GM18861 (cell line): ENCODE results near the gene LIPJ.
A peak's percentile ranks its signal among the peaks of the same experiment; 100 is the strongest.

ENCODE experiments used
- ATAC-seq: cut with Tn5 transposase; IDR thresholded peaks from one replicate; pipeline ENCODE4 v1.9.1; 2021; ENCODE audit not compliant: unreplicated experiment

LIPJ gene, protein sequence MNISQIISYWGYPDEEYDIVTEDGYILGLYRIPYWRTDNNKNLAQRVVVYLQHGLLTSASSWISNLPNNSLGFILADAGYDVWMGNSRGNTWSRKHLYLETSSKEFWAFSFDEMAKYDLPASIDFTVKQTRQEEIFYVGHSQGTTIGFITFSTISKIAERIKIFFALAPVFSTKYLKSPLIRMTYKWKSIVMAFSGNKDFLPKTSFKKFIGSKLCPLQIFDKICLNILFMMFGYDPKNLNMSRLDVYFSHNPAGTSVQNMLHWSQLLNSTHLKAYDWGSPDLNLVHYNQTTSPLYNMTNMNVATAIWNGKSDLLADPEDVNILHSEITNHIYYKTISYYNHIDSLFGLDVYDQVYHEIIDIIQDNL

DNA sequence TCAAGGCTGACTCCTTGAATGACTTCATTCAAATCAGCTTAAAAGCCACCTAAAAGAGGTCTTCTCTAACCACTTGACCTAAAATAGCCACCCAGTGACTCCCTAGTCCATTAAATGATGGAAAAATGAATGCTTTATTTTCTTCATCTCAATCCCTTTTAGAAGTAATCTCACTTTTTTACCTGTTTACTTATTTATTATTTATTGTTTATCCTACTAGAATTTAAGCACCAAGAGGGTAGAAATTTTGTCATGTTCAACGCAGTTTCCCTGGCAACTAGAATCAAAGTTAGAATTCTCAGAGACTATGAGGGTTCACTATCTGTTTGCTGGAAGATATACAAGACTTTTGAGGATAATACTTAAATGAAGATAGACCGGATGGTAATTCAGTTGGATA is at the start of gene LIPJ:
TSS of gene LIPJ (plus strand) at position 301 of the 400 bp plus-strand sequence. CDS start 3,926 bp downstream, outside the sequence.
- ATAC-seq = no peak

DNA sequence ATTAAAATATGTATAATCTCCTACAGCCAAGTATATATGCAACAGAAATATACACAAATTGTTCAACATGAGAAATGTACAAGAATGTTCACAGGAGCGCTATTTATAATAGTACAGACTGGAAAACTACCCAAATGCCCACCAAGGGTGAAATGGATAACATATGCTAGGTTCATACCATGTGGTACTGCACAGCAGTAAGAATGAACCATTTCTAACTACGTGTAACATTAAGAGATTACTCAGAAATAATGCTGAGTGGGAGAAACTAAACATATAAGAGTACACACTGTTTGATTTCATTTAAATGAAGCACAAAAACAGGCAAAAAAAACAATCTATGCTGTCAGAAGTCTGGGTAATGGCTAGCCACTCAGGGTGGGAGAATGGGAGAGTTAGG is 49.2 kb upstream of the LIPJ start:
- no peak for ATAC-seq

DNA sequence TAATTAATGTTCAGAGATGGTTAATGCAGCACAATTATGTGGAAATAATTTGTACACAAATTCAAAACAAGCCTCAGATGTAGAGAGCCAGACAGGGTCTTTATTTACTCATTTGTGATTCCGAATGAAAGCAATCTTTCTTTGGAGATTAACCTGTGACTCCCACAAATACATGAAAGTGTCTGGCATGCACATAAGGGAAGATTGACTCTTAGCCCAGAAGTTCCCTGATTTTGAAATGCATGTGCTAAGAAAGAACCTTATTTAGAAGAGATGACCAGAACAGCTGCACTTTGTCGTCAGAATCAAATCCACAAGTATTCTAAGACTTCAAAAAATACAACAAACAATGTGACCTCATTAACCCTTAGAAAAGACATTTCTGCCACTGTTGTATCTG is 48.5 kb upstream of the LIPJ start:
- ATAC-seq = no peak

DNA sequence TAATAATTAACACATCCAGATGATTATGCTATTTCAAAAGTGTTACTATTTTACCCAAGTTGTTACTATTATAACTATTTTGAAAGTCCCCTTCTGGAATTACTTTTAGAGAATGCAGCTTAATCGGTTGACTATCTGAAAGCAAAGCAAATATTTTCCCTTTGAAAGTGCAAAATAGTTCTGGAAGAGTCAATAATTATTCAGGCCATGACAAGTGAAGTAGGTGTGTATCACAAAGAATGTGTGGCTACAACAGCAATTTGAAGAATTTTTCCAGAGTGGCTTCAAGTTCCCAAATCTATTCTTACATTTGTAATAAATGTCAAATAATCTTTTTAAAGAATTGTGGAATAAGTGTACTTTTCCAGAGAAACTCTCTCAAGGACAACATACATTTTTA is 46.2 kb upstream of the LIPJ start:
- no peak for ATAC-seq

DNA sequence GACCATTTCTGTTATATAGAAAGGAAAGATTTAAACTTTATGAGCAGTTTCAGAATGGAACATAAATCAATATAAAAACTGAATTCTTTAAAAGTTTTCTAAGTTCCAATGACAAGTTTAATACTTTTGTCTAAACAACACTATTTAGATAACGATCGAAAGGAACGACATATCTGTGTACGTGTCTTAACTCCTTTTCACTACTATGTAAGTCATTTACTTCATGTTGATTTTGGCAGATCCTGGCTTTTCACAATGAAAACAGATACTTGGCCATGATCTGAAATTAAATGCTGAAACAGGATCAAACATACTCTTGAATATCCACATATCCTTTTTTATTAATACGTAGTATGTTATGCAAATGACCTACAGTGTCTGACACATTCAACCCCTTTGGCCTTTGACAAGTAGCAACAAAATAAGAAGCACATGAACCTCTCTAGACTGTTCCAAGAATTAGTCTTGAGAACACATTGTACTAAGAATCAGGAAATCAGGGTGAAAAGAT is 45.4 kb upstream of the LIPJ start:
- ATAC-seq = no peak

DNA sequence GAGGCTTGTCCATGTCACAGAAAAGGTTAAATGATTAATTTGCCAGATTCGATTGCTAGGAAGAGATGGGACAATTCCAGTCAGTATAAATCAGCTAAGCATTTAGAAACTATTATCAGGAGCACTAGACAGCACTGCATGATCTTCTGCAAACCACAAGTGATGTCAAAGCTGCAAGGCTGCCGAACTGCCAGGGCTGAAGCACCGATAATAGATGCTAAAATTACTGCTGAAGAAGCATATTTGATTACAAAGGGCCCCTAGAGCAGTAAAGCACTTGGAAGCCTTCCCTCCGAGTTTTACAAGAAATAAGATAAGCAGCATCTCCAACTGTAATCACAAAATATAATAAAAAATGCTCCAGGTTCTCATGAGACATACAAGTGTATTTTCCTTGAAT is 44.0 kb upstream of the LIPJ start:
- no peak for ATAC-seq

DNA sequence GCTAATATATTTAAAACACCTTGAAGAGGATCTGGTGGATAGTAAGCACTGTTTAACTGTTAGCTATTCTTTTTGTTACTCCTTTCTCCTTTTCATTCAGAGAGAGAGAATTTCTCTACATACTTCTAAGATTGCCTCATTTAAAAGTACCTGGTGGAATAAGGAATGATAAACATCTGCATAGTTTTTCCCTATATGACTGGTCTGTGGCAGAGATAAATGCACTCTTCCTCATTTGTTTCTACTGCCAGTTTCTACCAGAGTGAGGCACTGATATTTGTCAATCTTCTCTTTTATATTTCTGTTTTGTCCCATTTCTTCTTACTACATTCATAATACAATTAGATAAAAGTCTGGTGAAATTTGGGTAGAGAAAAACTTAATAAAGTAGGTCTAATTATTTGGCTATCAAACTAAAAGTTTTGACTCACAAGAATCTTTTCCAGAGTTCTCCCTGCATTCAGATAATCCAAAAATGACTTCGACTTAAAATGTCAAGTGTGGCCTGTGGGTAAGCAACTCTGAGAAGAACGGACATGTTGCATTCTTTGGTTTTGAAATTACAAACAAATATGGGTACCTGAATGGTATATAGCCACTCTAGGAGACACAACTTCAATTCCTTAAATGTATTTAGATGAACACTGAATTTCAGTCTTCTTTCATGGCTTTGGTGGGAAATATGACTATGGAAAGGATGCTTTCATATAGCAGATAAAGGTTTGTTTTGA is 42.3 kb upstream of the LIPJ start:
- no peak for ATAC-seq

DNA sequence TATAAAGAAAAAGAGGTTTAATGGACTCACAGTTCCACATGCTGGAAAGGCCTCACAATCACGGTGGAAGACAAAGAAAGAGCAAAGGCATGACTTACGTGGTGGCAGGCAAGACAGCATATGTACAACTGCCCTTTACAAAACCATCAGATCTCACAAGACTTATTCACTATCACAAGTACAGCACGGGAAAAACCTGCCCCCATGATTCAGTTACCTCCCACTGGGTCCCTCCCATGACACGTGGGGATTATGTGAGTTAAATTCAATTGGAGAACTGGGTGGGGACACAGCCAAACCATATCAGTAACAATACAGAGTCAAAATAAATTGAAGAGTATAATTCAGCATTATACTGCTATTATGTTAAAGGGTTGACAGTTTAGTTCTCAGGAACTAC is 41.2 kb upstream of the LIPJ start:
- no peak for ATAC-seq

DNA sequence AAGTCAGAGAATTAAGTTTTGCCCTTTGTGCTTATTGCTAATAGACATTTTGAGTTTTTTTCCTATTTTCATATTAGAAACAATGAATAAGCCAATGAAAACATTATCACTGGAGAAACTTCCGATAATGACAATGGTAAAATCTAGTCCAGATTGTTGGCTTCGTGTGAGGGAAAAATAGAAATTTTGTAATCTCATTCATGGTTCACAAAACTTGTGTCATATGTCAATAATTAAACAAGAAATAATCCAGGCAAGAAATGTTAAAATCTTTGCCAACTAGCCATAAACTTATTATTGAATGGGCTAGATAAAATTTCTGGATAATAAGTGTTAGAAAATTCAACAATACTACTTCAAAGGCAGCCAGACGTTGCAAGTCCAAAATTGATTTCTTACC is 40.1 kb upstream of the LIPJ start:
- ATAC-seq = no peak

DNA sequence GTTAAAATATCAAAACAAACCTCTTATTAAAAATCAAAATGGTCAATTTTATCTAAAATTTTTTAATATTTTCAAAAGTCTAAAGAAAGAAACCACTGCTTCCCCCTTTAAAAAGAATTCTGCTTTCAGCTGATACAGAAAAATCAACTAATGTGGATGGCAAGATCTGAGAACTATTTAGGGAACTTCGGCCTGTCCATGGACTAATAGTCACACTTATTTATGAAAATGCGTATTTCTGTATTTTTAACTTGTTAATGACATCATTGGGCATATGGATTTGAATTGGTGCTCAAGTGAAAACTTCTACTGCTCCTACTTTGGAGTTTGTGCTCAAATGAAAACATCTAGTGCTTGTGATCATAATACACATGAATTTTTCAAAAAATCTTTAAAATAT is 35.3 kb upstream of the LIPJ start:
- no peak for ATAC-seq

DNA sequence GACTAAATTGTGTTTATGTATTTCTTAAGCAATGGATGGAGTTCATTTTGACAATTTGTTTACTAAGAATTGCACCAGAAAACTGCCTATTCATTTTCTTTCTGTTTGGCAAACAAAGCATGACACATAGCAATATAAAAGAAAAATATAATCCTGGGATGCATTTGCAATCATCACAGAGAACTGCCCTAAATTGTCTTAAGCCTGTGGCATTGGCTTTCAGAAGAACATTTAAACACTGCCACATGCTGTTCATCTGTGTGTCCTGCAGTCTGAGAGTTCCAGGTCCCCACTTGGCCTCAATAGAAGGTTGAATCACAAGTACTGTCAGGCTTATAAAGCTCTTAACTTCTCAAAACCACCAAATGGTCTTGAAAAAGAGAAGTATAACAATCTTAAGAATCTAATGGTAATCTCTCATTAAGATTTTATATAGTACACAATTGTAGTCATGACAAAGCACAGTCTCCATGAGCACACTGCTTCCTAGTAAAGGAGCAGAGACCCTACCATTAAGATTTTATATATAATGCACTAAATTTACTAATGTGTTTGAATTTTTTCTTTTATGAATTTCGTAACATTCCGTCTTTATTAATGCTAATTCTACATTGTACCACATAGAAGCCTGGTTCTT is 33.3 kb upstream of the LIPJ start:
- peak; percentile 71 for ATAC-seq

DNA sequence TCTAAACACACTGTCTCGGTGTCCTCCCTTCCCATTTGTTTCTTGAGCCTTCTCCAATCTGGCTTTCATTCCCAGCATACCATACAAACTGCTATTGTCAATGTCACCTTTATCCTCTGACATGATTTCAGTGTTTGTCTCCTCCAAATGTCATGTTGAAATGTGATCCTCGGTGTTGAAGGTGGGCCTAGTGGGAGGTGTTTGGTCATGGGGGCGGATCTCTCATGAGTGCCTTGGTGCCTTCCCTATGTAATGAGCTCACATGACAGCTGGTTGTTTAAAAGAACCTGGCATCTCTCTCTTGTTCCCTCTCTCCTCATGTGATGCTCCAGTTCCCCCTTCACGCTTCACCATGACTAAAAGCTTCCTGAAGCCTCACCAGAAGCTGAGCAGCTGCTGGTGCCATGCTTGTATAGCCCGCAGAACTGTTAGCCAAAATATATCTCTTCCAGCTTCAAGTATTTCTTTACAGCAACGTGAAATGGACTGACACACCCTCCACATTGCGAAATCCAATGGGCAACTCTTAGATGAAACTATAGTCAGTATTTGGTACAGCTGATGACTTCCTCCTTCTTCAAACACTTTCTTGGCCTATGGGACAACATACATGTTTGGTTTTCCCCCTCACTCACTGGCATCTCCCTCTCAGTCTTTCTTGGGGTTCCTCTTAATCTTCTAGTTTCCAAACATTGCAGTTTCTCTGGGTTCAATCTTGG is 31.2 kb upstream of the LIPJ start:
- ATAC-seq = no peak

DNA sequence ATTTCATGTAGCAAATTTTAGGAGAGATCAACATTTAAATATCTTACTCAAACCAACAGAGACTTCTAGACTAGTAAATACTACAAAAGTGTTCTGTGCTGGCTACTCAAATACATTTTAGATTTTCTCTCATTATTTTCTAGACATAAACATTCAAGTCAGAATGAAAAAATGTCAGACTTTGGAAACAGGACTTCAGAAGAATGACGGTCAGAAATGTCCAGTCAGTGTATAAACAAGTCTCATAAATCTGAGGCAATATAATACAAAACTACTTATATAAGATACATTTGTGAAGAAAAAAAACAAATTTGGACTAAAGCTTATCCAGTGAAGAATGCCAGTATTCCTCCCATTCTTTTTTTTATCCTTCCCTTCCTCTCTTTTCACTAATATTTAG is 29.3 kb upstream of the LIPJ start:
- ATAC-seq = no peak

DNA sequence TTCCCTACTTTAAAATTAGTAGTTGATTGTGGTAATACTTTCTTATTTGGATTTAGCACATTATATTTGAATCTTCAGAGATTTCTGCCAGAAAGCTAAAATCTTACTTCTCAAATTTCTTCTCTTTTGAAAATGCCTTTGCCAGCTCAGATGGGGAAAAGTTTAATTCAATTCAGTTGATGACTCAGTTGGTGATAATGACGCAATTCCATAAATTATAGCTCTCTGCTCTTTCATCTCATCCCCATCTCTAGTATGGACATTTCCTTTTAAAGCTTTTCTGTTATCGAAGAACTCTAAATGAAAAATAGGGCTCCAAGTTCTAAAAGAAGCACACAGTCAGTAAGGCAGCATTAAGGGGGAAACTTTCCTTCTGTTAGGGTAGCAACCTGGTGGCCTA is 28.9 kb upstream of the LIPJ start:
- no peak for ATAC-seq

DNA sequence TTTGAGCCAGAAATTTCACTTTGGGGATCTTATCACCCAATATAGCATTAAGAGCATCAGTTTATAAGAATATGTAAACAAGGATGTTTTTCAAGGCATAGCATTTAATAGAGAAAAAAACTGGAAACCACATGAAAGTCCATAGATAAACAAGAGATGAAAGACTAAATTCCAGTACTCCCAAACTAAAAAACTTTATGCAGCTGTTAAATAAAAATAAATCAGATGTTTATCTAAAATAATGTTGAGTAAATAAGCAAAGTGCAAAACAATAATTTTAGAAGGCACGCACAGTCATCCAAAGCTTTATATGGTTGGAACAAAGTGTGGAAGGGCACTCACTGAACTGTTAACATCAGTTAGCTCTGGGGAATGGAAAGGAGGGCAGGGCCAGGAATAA is 24.4 kb upstream of the LIPJ start:
- no peak for ATAC-seq

DNA sequence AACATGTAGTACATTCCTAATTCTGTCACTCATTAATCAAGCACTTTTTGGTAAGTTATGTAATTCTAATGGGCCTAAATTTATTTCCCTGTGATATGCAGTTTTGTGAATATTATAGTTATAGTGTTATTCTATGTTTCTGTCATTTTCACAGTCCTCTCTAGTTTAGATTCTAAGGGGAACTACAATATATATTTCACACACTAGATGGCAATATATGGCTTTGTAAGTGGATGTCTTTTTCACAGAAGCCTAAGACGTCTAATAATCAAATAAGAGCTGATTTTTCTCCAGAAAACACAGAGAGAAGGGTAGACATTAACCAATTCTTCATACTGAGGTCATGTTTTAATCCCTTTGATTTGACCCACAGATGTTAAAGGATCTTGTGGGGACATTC is 21.5 kb upstream of the LIPJ start:
- no peak for ATAC-seq

DNA sequence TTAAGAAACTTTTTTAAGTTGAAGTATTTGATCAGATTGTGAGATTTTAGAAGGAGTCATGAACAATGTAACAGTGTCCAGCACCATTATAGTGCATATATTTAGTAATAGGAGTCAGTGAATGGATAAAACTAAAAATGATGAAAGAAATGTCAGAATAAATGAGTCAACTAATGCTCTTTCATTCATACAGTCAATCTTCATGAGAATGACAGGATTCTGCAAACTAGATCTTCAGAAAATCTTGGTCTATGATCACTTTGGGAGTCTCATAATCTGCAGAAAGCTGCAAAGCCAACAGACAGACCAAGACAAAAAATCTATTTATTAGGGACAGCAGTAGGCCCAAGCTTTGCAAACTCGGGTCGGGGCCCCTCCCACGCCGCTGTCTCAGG is 4.2 kb upstream of the LIPJ start:
- ATAC-seq = peak; percentile 7

DNA sequence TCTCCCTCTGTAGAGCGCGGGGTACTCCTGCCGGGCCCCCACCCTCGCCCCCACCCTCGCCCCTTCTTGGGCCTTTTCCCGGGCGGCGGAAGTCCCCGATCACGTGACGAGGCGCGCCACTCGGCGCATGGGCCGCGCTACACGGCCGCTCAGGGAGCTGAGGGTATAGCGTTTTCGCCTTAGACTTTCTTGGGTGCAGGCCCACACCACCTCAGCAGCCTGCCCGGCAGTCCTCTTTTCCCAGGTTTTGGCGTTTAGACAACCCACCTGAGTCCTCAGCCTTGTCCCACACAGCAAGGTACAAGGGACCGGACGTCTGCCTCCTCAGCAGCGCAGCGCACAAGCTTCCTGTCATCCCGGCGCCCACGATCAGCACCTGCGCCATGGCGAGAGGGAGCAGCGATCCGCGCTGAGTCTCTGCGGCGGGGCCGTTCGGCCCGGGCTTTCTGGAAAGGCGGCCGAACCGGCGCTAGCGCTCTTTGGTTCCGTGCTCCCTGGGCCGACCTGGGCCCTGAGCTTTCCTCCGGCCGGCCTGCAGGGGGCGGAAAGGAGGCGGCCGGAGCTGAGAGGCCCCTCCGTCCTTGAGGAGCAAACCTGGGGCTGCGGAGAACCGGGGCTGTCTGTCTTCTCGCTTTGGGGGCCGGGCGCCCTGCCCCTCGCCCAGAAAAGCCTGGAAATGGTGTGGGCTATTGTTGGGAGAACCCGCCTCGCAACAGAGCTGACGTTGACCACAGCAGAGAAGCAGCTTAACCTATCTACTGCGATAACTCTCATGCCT is 3.6 kb upstream of the LIPJ start, which contains the start of gene RNLS:
TSS of gene RNLS (minus strand) at position 513 of the 778 bp plus-strand sequence.
- ATAC-seq = peak; percentile 47

DNA sequence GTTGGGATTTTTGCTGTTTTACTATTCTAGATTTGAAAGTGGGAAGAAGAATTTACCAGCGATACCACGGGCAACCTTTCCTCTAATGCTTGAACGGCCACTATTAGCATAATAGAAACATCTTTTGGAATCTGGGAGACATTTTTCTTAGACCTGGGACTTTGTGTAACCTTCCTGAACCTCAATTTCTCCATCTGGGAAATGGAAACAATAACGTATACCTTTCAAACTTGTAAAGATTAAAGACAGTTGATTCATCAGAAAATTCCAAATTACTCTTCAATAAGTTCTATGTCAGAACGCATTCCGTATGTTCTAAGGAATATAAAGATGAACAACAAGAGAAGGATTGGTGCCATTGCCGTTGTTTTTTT is 3.0 kb upstream of the LIPJ start:
- ATAC-seq = no peak

DNA sequence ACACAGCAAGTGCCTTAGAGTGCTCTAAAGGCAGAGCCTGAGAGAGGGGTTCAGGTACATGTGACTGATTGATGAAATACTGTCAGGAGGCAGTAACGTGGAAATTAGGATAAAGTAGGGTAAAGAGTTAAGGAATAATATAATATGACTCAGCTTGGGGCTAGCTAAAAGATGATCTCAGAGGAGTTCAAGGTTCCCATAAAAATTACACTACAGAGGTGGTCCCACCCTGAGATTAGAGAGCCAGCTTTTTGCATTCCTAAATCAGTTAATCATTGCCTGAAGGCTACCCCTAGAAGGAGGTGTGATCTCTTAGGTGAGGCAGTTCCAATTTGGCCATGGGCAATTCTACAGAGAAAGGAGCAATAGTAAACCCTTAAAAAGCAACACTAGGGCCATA is 5.8 kb downstream of the LIPJ start:
- ATAC-seq = no peak
